PC-3 (cell line): ENCODE measurements around the gene MAPK7. TPM values are rescaled to one million over a fixed set of nuclear protein-coding genes. Genes with fewer than 3 reads are reported as not detected.

Experiments
- ATAC-seq: fragments of 200-7000 bp; cut with Tn5 transposase; 2 replicates; pipeline ENCODE4 v1.9.1; 2020; ENCODE audit warnings: mild to moderate bottlenecking, moderate library complexity
- BruUV-seq: library from RNA; stranded (reverse); fragments of 400-500 nt; replicated peaks from 2 replicates; lab custom pipeline; 2021; lab: Mats Ljungman, UMichigan
- CTCF ChIA-PET: fragments of 300-600 bp; sonication (Branson Sonifier 250); formaldehyde crosslinking; loops from one replicate; lab custom pipeline; 2022; ENCODE audit warnings: antibody characterized with exemption; lab: Charles Lee
- POLR2A ChIA-PET: fragments of 300-600 bp; sonication (Branson Sonifier 250); formaldehyde crosslinking; loops from one replicate; lab custom pipeline; 2022; ENCODE audit warnings: antibody characterized with exemption; ENCODE audit not compliant: unreplicated experiment; lab: Charles Lee
- DNase-seq: peaks from one replicate; pipeline ENCODE4 v3.0.0-alpha.2; 2015
- H2AFZ ChIP-seq: fragments of 300-600 bp; sonication (generic); 2 replicates; pipeline ENCODE4 v1.6.0; 2016; ENCODE audit warnings: antibody characterized with exemption, low read length
- H3F3A ChIP-seq: fragments of 300-600 bp; sonication (generic); one replicate; pipeline ENCODE4 v1.6.0; 2017; ENCODE audit warnings: antibody characterized with exemption, low read length, control low read depth, mild to moderate bottlenecking; ENCODE audit not compliant: unreplicated experiment
- H3K27ac ChIP-seq: fragments of 300-600 bp; sonication (generic); 2 replicates; pipeline ENCODE4 v1.5.1; 2016; ENCODE audit warnings: mild to moderate bottlenecking, low read length
- H3K27me3 ChIP-seq: fragments of 300-600 bp; sonication (generic); 2 replicates; pipeline ENCODE4 v1.6.1; 2016; ENCODE audit warnings: low read length, mixed read lengths
- H3K36me3 ChIP-seq: fragments of 300-600 bp; sonication (generic); 2 replicates; pipeline ENCODE4 v1.6.1; 2016; ENCODE audit warnings: low read depth, mixed run types, low read length, mixed read lengths
- H3K4me1 ChIP-seq: fragments of 300-600 bp; sonication (generic); 2 replicates; pipeline ENCODE4 v1.5.1; 2016; ENCODE audit warnings: low read length; ENCODE audit not compliant: insufficient read depth
- H3K4me2 ChIP-seq: fragments of 300-600 bp; sonication (generic); 2 replicates; pipeline ENCODE4 v1.6.0; 2016; ENCODE audit warnings: low read length
- H3K4me3 ChIP-seq: fragments of 300-600 bp; sonication (generic); 2 replicates; pipeline ENCODE4 v1.5.1; 2016; ENCODE audit warnings: mild to moderate bottlenecking, low read length, mixed read lengths
- H3K79me2 ChIP-seq: fragments of 300-600 bp; sonication (generic); 2 replicates; pipeline ENCODE4 v1.6.1; 2017; ENCODE audit warnings: low read length, mixed read lengths
- H3K9ac ChIP-seq: fragments of 300-600 bp; sonication (generic); 2 replicates; pipeline ENCODE4 v1.6.0; 2016; ENCODE audit warnings: mild to moderate bottlenecking, low read length
- H3K9me2 ChIP-seq: fragments of 300-600 bp; sonication (generic); replicated peaks from 2 replicates; pipeline ENCODE4 v1.6.1; 2016; ENCODE audit warnings: mixed run types, low read length, mixed read lengths
- H3K9me3 ChIP-seq: fragments of 300-600 bp; sonication (generic); 2 replicates; pipeline ENCODE4 v1.6.1; 2016; ENCODE audit warnings: low read length, mixed read lengths
- H4K20me1 ChIP-seq: fragments of 300-600 bp; sonication (generic); 2 replicates; pipeline ENCODE4 v1.6.1; 2016; ENCODE audit warnings: low read length, mixed read lengths
- CTCF ChIP-seq: fragments of 300-600 bp; sonication (generic); conservative IDR thresholded peaks from 2 replicates; pipeline ENCODE4 v1.5.1; 2017; ENCODE audit warnings: antibody characterized with exemption, low read depth, mild to moderate bottlenecking, low read length
- EZH2 ChIP-seq: fragments of 300-600 bp; sonication (generic); IDR thresholded peaks from one replicate; pipeline ENCODE4 v1.6.1; 2017; ENCODE audit warnings: antibody characterized with exemption, mild to moderate bottlenecking, low read length; ENCODE audit not compliant: unreplicated experiment
- EZH2phosphoT487 ChIP-seq: fragments of 300-600 bp; sonication (generic); IDR thresholded peaks from 2 replicates; pipeline ENCODE4 v1.6.1; 2018; ENCODE audit warnings: mild to moderate bottlenecking, antibody characterized with exemption, low read length, borderline replicate concordance
- intact Hi-C: fragments of 100-400 bp; cut with micrococcal nuclease; formaldehyde crosslinking; loops from 2 replicates; pipeline ENCODE4 v1.9.0; 2023
- total RNA-seq: library from RNA; depleted of rRNA; stranded (reverse); fragments of >200 nt; gene quantifications from 2 replicates; pipeline ENCODE4 v1.2.3, GENCODE V29; 2014

Gene MAPK7
- total RNA-seq, 1 experiment from 2014 or later, result 9.8 TPM

- Histone ChIP-seq H3K9ac (0 out of 2 replicates have a peak overlapping the region, but pooled peaks have one; percentile 77), H3K9me2 (no peaks in the 10 kb centered on the region), H2AFZ (no peak overlapping the region), H3K79me2 (peaks cover 4% of the 10 kb centered on the region), H4K20me1 (no peaks in the 10 kb centered on the region), H3K36me3 (no peaks in the 10 kb centered on the region), H3K27me3 (no peaks in the 10 kb centered on the region), H3K4me2 (peak overlapping the region; percentile 89), H3F3A (no peaks in the 10 kb centered on the region), H3K4me3 (no peak overlapping the region), H3K9me3 (no peaks in the 10 kb centered on the region), H3K27ac (no peak overlapping the region), H3K4me1 (peaks cover 10% of the 10 kb centered on the region)
- no TSS peak for BruUV-seq
- ChIA-PET POLR2A (no interaction called here), CTCF (no interaction called here)
- intact Hi-C loops, result loop anchor here (10.0 kb wide), 1 partner anchor 403 kb away; no protein-coding TSS in a partner anchor
- DNase-seq (no peak), ATAC-seq (no peak)
- no peak for TF ChIP-seq EZH2
- TF ChIP-seq EZH2phosphoT487, result no peak
- no peak for TF ChIP-seq CTCF
Measured at GRCh38 chr17:19361326-19361725, 17.0 kb upstream of the MAPK7 start.

- Histone ChIP-seq H3K27me3 (no peaks in the 10 kb centered on the region), H3K4me2 (peak overlapping the region; percentile 89), H2AFZ (peak overlapping the region; percentile 87), H3F3A (no peaks in the 10 kb centered on the region), H3K9ac (peak overlapping the region; percentile 77), H3K27ac (peak overlapping the region; percentile 59), H3K4me1 (peaks cover 10% of the 10 kb centered on the region), H3K9me2 (no peaks in the 10 kb centered on the region), H3K9me3 (no peaks in the 10 kb centered on the region), H3K36me3 (no peaks in the 10 kb centered on the region), H4K20me1 (no peaks in the 10 kb centered on the region), H3K4me3 (peak overlapping the region; percentile 79), H3K79me2 (peaks cover 4% of the 10 kb centered on the region)
- TSS peak; percentile 70 for BruUV-seq
- intact Hi-C loops, result loop anchor here (10.0 kb wide), 1 partner anchor 403 kb away; no protein-coding TSS in a partner anchor
- ChIA-PET CTCF (no interaction called here), POLR2A (interaction anchor here (1.7 kb wide), 1 partner anchor 16 kb away, joined by 13 read pairs; no protein-coding TSS in a partner anchor)
- DNase-seq, result no peak
- TF ChIP-seq CTCF (no peak), EZH2 (no peak), EZH2phosphoT487 (no peak)
- ATAC-seq, result no peak
Measured at GRCh38 chr17:19361944-19362276, 16.4 kb upstream of the MAPK7 start.
